Immature natural killer cell (primary cell): ENCODE data around the gene IL22RA1. TPM values are rescaled to one million over a fixed set of nuclear protein-coding genes. Genes with fewer than 3 reads are reported as not detected.
A peak's percentile ranks its signal among the peaks of the same experiment; 100 is the strongest.

Source experiments
- DNase-seq, 3 donors: peaks; one replicate each; pipeline ENCODE4 v3.0.0; 2022; ENCODE audit warnings: mixed read lengths in 1 of 3
- H3K27ac Mint-ChIP-seq, 6 donors: one replicate each; pipeline ENCODE4 v1.8.0; 2020; ENCODE audit warnings: mixed read lengths in 6 of 6, mild to moderate bottlenecking in 5 of 6, inconsistent platforms in 4 of 6, moderate library complexity in 3 of 6
- H3K27me3 Mint-ChIP-seq, 3 donors: one replicate each; pipeline ENCODE4 v1.8.0; 2020 to 2021; ENCODE audit warnings: low read depth in 3 of 3, mild to moderate bottlenecking in 3 of 3, mixed read lengths in 3 of 3, moderate library complexity in 3 of 3, inconsistent platforms in 1 of 3
- H3K36me3 Mint-ChIP-seq, 3 donors: one replicate each; pipeline ENCODE4 v1.8.0; 2020; ENCODE audit warnings: mixed read lengths in 3 of 3, inconsistent platforms in 2 of 3, mild to moderate bottlenecking in 2 of 3
- H3K4me1 Mint-ChIP-seq, 2 donors: one replicate each; pipeline ENCODE4 v1.8.0; 2020; ENCODE audit warnings: inconsistent platforms in 2 of 2, mild to moderate bottlenecking in 2 of 2, mixed read lengths in 2 of 2, moderate library complexity in 1 of 2
- H3K4me3 Mint-ChIP-seq, 5 donors: one replicate each; pipeline ENCODE4 v1.8.0; 2020; ENCODE audit warnings: mild to moderate bottlenecking in 5 of 5, mixed read lengths in 5 of 5, inconsistent platforms in 3 of 5, moderate library complexity in 3 of 5
- H3K9me3 Mint-ChIP-seq, 6 donors: one replicate each; pipeline ENCODE4 v1.8.0; 2020; ENCODE audit warnings: mild to moderate bottlenecking in 6 of 6, mixed read lengths in 6 of 6, inconsistent platforms in 4 of 6, moderate library complexity in 3 of 6
- polyA plus RNA-seq, 3 donors: library from polyadenylated mRNA; unstranded; fragments of 300-500 nt; fragmentation: Illumina TruSeq; gene quantifications; one replicate each; pipeline ENCODE4 v1.2.3, GENCODE V29; 2021

The IL22RA1 gene
- polyA plus RNA-seq, 3 donors from 2014 or later = not detected

DNA sequence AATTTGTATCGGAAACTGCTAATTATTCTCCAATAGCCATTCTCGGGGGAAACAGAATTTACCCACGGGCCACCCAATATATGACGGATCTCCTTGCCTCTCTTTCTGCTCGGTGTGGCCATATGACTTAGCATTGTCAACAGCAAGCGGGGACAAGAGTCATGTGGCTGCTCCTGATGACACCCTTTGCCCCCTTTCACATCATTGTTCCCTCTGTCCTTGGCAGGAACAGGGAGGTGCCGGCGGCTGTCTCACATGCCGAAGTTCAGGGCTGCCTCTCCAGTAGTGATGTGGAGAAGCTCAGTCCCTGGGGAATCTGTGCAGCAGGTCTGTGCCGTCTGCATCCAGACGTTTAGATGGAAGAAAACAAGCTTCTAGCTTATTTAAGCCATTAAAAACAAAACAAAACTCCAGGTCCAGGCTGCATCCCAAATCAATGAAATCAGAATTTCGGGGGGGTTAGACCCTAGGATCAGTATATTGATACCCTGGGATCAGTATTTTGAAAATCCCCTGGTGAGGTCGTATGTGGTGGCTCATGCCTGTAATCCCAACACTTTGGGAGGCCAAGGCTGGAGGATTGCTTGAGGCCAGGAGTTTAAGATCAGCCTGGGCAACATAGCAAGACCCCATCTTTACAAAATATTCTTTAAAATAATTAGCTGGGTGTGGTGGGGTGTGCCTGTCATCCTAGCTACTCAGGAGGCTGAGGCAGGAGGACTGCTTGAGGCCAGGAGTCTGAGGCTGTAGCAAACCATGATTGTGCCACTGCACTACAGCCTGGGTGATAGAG is 41.8 kb downstream of the IL22RA1 start:
- Mint-ChIP-seq H3K27me3 (peaks cover 2 to 4% (median 3%) of the 10 kb centered on the region in 3 donors), H3K4me3 (no peak overlapping the region), H3K4me1 (no peaks in the 10 kb centered on the region), H3K9me3 (no peaks in the 10 kb centered on the region), H3K36me3 (no peaks in the 10 kb centered on the region), H3K27ac (no peak overlapping the region)
- no peak for DNase-seq

GRCh38 chr1:24098943-24099638 is 43.8 kb downstream of the IL22RA1 start:
- no peak for DNase-seq
- peaks cover 1 to 3% (median 1%) of the 10 kb centered on the region in 3 donors for H3K27me3 Mint-ChIP-seq
- no peak overlapping the region for H3K4me3 Mint-ChIP-seq
- no peaks in the 10 kb centered on the region for H3K36me3 Mint-ChIP-seq
- no peaks in the 10 kb centered on the region for H3K4me1 Mint-ChIP-seq
- H3K9me3 Mint-ChIP-seq = no peaks in the 10 kb centered on the region
- H3K27ac Mint-ChIP-seq = no peak overlapping the region

- H3K27ac Mint-ChIP-seq = no peak overlapping the region
- no peaks in the 10 kb centered on the region for H3K36me3 Mint-ChIP-seq
- H3K4me3 Mint-ChIP-seq = no peak overlapping the region
- no peaks in the 10 kb centered on the region for H3K9me3 Mint-ChIP-seq
- no peaks in the 10 kb centered on the region for H3K4me1 Mint-ChIP-seq
- H3K27me3 Mint-ChIP-seq = peaks cover 0 to 3% (median 1%) of the 10 kb centered on the region in 3 donors
- no peak for DNase-seq
Observed at GRCh38 chr1:24098102-24098501, 44.8 kb downstream of the IL22RA1 start.

DNA sequence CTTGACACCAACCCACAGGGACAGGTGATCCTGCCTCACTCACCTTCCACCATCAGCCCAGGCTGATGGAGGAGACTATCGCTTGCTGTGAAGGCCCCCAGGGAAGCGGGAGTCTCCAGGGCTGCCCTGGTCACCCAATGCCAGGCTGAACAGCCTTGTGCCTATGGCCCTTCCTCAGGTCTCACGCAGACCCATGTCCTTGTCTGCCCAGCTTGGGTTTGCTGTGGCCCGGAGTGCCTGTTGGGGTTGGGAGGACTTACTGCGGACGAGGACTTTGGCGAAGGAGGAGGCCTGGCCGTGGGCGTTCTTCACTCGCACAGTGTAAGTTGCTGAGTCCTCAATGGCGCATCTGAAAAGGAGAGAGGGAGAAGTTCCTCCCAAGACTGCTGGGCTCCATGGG is 45.3 kb downstream of the IL22RA1 start:
- no peak overlapping the region for H3K27ac Mint-ChIP-seq

DNA sequence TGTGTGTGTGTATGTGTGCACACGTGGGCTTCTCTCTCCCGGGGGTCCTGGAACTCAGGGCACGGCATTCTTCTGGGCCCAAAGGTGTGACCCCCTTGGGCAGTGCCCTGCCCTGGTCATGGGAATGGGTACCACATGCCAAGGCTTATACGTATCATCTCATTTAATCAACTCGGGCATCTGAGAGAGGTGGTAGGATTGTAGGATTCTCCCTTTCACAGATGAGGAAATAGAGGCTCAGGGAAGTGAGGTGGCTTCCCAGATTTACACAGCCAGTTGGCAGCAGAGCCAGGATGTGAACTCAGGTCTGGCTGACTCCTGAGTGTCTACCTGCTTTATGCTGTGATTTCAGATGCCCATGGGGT is 46.2 kb downstream of the IL22RA1 start:
- Mint-ChIP-seq H3K4me3 (no peak overlapping the region), H3K27me3 (peaks cover 0 to 3% (median 1%) of the 10 kb centered on the region in 3 donors), H3K9me3 (no peaks in the 10 kb centered on the region), H3K27ac (no peak overlapping the region), H3K4me1 (no peaks in the 10 kb centered on the region), H3K36me3 (no peaks in the 10 kb centered on the region)
- DNase-seq = no peak

More for the DNA sequence above, 45.3 kb downstream of the IL22RA1 start:
- H3K4me3 Mint-ChIP-seq = no peak overlapping the region
- H3K27me3 Mint-ChIP-seq = peaks cover 0 to 3% (median 1%) of the 10 kb centered on the region in 3 donors
- no peak for DNase-seq
- H3K36me3 Mint-ChIP-seq = no peaks in the 10 kb centered on the region
- no peaks in the 10 kb centered on the region for H3K9me3 Mint-ChIP-seq
- no peaks in the 10 kb centered on the region for H3K4me1 Mint-ChIP-seq

GRCh38 chr1:24096009-24096738 is 46.8 kb downstream of the IL22RA1 start:
- H3K36me3 Mint-ChIP-seq = no peaks in the 10 kb centered on the region
- H3K4me3 Mint-ChIP-seq = no peak overlapping the region
- H3K9me3 Mint-ChIP-seq = no peaks in the 10 kb centered on the region
- no peaks in the 10 kb centered on the region for H3K4me1 Mint-ChIP-seq
- H3K27me3 Mint-ChIP-seq = peaks cover 0 to 3% (median 1%) of the 10 kb centered on the region in 3 donors
- DNase-seq = no peak
- H3K27ac Mint-ChIP-seq = peak overlapping the region in 1 of 6 donors; percentile 78

- no peak overlapping the region for H3K27ac Mint-ChIP-seq
- H3K36me3 Mint-ChIP-seq = no peaks in the 10 kb centered on the region
- DNase-seq = no peak
- H3K9me3 Mint-ChIP-seq = no peaks in the 10 kb centered on the region
- no peaks in the 10 kb centered on the region for H3K4me1 Mint-ChIP-seq
- H3K27me3 Mint-ChIP-seq = peaks cover 0 to 3% (median 0%) of the 10 kb centered on the region in 3 donors
- H3K4me3 Mint-ChIP-seq = no peak overlapping the region
Observed at GRCh38 chr1:24095140-24095859, 47.6 kb downstream of the IL22RA1 start.

DNA sequence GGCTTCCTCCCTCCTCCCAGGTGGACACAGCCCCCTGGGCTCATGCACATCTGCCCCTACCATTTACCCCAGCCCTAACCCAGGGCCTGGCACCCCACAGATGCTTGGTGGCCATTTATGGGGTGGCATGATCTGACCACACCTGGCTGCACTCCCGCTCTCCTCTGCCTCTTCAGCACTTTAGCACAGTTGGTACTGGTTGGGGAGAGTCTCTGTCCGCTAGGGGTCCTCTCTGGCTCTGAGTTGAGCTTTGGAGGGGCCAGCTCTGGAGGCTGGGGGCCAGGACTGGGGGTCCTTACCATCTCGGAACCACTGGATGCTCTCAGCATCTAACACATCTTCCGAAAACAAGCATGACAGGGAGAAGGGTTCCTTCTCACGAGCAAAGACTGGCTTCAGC is 48.4 kb downstream of the IL22RA1 start:
- H3K9me3 Mint-ChIP-seq = no peaks in the 10 kb centered on the region
- H3K36me3 Mint-ChIP-seq = no peaks in the 10 kb centered on the region
- H3K27ac Mint-ChIP-seq = no peak overlapping the region
- H3K4me3 Mint-ChIP-seq = no peak overlapping the region
- no peak for DNase-seq
- H3K4me1 Mint-ChIP-seq = no peaks in the 10 kb centered on the region
- peaks cover 0 to 3% (median 0%) of the 10 kb centered on the region in 3 donors for H3K27me3 Mint-ChIP-seq

DNA sequence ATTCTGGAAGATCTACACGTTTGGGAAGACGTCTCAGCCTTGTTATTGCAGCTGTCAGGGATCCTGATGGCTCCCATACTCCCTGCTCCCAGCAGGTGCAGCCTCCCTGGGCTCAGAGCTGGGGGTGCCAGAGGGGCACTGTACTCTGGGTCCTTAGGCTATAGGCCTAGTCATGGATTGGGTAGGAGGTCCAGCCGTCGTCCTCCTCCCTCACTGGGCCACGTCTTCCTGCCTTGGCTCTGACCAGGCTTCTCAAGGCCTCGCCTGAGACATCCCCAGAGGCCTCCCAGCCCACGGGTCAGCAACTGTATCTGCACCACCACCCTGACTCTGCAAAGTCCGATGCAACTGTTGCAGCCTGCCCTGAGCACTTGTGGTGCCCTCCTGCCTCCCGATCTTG is 49.2 kb downstream of the IL22RA1 start:
- no peak overlapping the region for H3K4me3 Mint-ChIP-seq

GRCh38 chr1:24092979-24093378 is 50.0 kb downstream of the IL22RA1 start:
- no peak for DNase-seq
- H3K4me3 Mint-ChIP-seq = no peak overlapping the region
- H3K36me3 Mint-ChIP-seq = no peaks in the 10 kb centered on the region
- no peaks in the 10 kb centered on the region for H3K9me3 Mint-ChIP-seq
- no peaks in the 10 kb centered on the region for H3K4me1 Mint-ChIP-seq
- H3K27ac Mint-ChIP-seq = no peak overlapping the region
- H3K27me3 Mint-ChIP-seq = peaks cover 0 to 3% (median 0%) of the 10 kb centered on the region in 3 donors

More for the DNA sequence above, 49.2 kb downstream of the IL22RA1 start:
- Mint-ChIP-seq H3K27ac (no peak overlapping the region), H3K36me3 (no peaks in the 10 kb centered on the region), H3K9me3 (no peaks in the 10 kb centered on the region), H3K4me1 (no peaks in the 10 kb centered on the region), H3K27me3 (peaks cover 0 to 3% (median 0%) of the 10 kb centered on the region in 3 donors)
- no peak for DNase-seq

DNA sequence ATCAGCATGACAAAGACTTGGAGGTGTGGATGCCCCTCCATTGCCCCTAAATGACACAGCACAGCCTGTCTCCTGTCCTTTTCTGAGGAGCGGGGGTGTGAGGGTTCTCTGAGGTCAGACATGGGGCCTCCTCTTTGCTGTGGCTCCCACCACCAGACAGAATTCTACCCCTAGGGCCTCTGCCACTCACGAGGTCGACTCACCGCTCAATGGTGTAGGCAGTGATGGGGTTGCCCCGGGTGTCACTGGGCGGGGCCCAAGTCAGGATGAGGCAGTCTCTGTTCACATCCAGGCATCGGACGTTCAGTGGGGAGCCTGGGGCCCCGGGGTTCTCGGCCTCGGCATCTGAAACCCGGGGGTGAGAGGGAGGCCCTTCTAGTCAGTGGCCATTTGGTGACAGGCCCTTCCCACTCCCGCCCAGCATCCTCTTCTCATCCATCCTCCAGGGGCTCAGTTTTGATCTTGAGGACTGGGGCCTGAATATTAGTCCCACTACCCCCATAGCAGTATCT is 50.9 kb downstream of the IL22RA1 start:
- no peaks in the 10 kb centered on the region for H3K4me1 Mint-ChIP-seq
- H3K4me3 Mint-ChIP-seq = no peak overlapping the region
- H3K9me3 Mint-ChIP-seq = no peaks in the 10 kb centered on the region
- no peaks in the 10 kb centered on the region for H3K36me3 Mint-ChIP-seq
- no peak overlapping the region for H3K27ac Mint-ChIP-seq
- H3K27me3 Mint-ChIP-seq = peaks cover 0 to 2% (median under 1%) of the 10 kb centered on the region in 3 donors
- no peak for DNase-seq

DNA sequence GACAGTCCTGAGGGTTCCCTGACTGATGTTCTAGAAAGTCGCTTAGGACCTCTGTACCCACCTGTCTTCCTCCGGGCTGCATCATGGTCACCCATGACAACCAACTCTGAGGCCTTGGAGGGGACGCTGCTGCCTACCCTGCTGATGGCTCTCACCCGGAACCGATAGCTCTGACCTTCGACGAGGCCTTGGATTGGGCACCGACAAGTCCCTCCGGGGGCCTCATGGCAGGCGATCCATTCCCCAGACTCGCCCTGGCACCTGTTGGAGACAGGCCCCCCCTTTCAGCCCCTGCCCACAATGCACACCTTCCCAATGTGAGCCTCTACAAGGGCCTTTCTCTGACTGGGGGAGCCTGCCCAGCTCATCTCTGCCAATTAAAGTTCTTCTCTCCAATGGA is 52.2 kb downstream of the IL22RA1 start:
- Mint-ChIP-seq H3K4me3 (no peak overlapping the region), H3K9me3 (no peaks in the 10 kb centered on the region), H3K27ac (no peak overlapping the region), H3K36me3 (no peaks in the 10 kb centered on the region), H3K4me1 (no peaks in the 10 kb centered on the region), H3K27me3 (peaks cover 0 to 5% (median 2%) of the 10 kb centered on the region in 3 donors)
- DNase-seq = no peak

DNA sequence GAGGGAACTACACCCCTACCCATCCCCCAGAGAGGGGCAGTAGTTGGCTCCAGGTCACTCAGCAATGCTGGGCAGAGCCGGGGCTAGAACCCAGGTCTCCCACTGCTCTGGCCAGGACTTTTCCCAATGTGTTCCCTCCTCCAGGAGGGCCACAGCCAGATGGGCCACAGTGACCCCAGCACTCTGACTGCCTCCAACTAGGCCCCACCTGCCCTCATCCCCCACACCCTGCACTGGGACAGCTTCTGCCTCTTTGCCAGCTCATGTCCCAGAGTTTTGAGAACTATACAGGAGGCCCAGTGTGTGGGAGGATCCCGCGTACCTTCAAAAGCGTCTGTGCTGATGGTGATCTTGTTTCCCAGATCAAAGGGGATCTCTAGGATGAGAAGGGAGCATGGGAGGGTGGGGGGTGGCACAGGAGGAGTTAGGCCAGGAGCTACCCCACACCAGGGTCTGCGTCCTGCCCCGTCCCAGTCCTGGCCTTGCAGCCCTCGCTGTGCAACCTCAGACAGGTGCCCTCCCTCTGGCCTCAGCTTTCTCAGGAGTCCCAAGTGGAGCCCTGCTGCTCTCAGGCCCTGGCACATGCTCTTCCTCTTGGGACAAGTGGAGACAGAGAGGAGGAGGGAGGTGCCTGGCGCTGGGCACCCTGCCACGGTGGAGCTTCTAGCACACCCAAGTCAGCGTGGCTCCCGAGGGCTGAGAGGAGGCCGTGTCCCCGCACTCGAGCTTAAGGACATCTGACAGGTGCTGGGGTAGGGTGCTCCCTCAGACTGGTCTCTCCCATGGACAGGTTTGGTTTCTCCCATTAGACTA is 53.0 kb downstream of the IL22RA1 start:
- Mint-ChIP-seq H3K27ac (no peak overlapping the region), H3K9me3 (no peaks in the 10 kb centered on the region), H3K36me3 (no peaks in the 10 kb centered on the region), H3K4me3 (no peak overlapping the region), H3K4me1 (no peaks in the 10 kb centered on the region), H3K27me3 (peaks cover 0 to 7% (median 5%) of the 10 kb centered on the region in 3 donors)
- DNase-seq = no peak
